KOPT-K1 (cell line): ENCODE results near the gene HELZ.

Source experiments
- H3K27ac ChIP-seq: fragments of 200-600 bp; sonication (generic); 2 replicates; pipeline ENCODE4 v1.5.1; 2016; ENCODE audit warnings: antibody characterized with exemption, mild to moderate bottlenecking, low read depth, low read length; ENCODE audit not compliant: poor library complexity, severe bottlenecking
- H3K36me3 ChIP-seq: fragments of 200-600 bp; sonication (generic); 2 replicates; pipeline ENCODE4 v1.5.1; 2017; ENCODE audit warnings: antibody characterized with exemption, mild to moderate bottlenecking, low read length, moderate library complexity; ENCODE audit not compliant: insufficient read depth
- H3K9me3 ChIP-seq: fragments of 200-600 bp; sonication (generic); 2 replicates; pipeline ENCODE4 v1.5.1; 2017; ENCODE audit warnings: antibody characterized with exemption, low read length, mild to moderate bottlenecking; ENCODE audit not compliant: insufficient read depth, poor library complexity, severe bottlenecking

HELZ gene

GRCh38 chr17:67035131-67036083, 209.6 kb downstream of the HELZ start:
- H3K9me3 ChIP-seq, result no peaks in the 10 kb centered on the region
- no peak overlapping the region for H3K27ac ChIP-seq
- H3K36me3 ChIP-seq, result no peaks in the 10 kb centered on the region

GRCh38 chr17:67033613-67034012, 211.4 kb downstream of the HELZ start:
- H3K27ac ChIP-seq, result no peak overlapping the region
- H3K36me3 ChIP-seq, result no peaks in the 10 kb centered on the region
- no peaks in the 10 kb centered on the region for H3K9me3 ChIP-seq

GRCh38 chr17:67032985-67033384, 212.0 kb downstream of the HELZ start:
- Histone ChIP-seq H3K36me3 (no peaks in the 10 kb centered on the region), H3K9me3 (no peaks in the 10 kb centered on the region), H3K27ac (no peak overlapping the region)

- H3K27ac ChIP-seq, result no peak overlapping the region
- H3K36me3 ChIP-seq, result no peaks in the 10 kb centered on the region
Observed at GRCh38 chr17:67032382-67032781, 212.6 kb downstream of the HELZ start.

GRCh38 chr17:67030641-67031040, 214.4 kb downstream of the HELZ start:
- Histone ChIP-seq H3K27ac (no peak overlapping the region), H3K9me3 (no peaks in the 10 kb centered on the region), H3K36me3 (no peaks in the 10 kb centered on the region)

More at GRCh38 chr17:67032382-67032781, 212.6 kb downstream of the HELZ start:
- no peaks in the 10 kb centered on the region for H3K9me3 ChIP-seq

- no peak overlapping the region for H3K27ac ChIP-seq
- no peaks in the 10 kb centered on the region for H3K9me3 ChIP-seq
- no peaks in the 10 kb centered on the region for H3K36me3 ChIP-seq
Observed at GRCh38 chr17:67027031-67027628, 217.9 kb downstream of the HELZ start.

- Histone ChIP-seq H3K36me3 (no peaks in the 10 kb centered on the region), H3K27ac (no peak overlapping the region), H3K9me3 (no peaks in the 10 kb centered on the region)
Observed at GRCh38 chr17:67026341-67026740, 218.7 kb downstream of the HELZ start.

- Histone ChIP-seq H3K36me3 (no peaks in the 10 kb centered on the region), H3K27ac (no peak overlapping the region), H3K9me3 (no peaks in the 10 kb centered on the region)
Observed at GRCh38 chr17:67025216-67025792, 219.7 kb downstream of the HELZ start.

- H3K27ac ChIP-seq, result no peak overlapping the region
- no peaks in the 10 kb centered on the region for H3K9me3 ChIP-seq
- H3K36me3 ChIP-seq, result no peaks in the 10 kb centered on the region
Observed at GRCh38 chr17:67024736-67025135, 220.3 kb downstream of the HELZ start.

GRCh38 chr17:67022451-67022810, 222.6 kb downstream of the HELZ start:
- Histone ChIP-seq H3K27ac (no peak overlapping the region), H3K9me3 (no peaks in the 10 kb centered on the region), H3K36me3 (no peaks in the 10 kb centered on the region)

- Histone ChIP-seq H3K9me3 (no peaks in the 10 kb centered on the region), H3K36me3 (no peaks in the 10 kb centered on the region), H3K27ac (no peak overlapping the region)
Observed at GRCh38 chr17:67021743-67022450, 223.1 kb downstream of the HELZ start.

GRCh38 chr17:67021196-67021595, 223.8 kb downstream of the HELZ start:
- no peaks in the 10 kb centered on the region for H3K9me3 ChIP-seq
- no peak overlapping the region for H3K27ac ChIP-seq

More at GRCh38 chr17:67021196-67021595, 223.8 kb downstream of the HELZ start:
- H3K36me3 ChIP-seq, result no peaks in the 10 kb centered on the region
